HG02763 (cell line): ENCODE results near the gene SPRR4.

Experiments
- ATAC-seq: cut with Tn5 transposase; IDR thresholded peaks from one replicate; pipeline ENCODE4 v1.9.1; 2021; ENCODE audit warnings: mild to moderate bottlenecking, moderate library complexity; ENCODE audit not compliant: unreplicated experiment

Gene SPRR4, protein sequence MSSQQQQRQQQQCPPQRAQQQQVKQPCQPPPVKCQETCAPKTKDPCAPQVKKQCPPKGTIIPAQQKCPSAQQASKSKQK

DNA sequence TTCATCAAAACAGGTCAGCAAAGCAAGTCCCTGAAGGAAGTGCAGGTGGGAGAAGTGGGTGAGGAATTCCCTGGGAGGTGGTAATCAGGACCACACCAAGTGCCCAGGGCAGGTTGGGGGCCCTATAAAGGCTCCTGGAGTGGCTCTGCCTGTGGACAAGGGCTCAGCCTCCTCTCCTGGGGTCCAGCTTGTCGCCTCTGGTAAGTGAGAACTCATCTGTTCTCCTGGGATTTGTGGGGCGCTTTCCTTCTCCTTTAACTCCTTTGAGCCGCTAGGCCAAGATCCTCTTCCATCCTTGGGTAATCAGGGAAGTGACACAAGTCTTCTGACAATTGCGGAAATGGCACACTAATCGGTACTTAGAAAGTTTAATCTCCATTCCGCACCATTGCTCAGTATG, at the start of gene SPRR4:
SPRR4 (plus strand) TSS at position 154 of the 400 bp plus-strand sequence. CDS start 1,243 bp downstream, outside the sequence.
- no peak for ATAC-seq

DNA sequence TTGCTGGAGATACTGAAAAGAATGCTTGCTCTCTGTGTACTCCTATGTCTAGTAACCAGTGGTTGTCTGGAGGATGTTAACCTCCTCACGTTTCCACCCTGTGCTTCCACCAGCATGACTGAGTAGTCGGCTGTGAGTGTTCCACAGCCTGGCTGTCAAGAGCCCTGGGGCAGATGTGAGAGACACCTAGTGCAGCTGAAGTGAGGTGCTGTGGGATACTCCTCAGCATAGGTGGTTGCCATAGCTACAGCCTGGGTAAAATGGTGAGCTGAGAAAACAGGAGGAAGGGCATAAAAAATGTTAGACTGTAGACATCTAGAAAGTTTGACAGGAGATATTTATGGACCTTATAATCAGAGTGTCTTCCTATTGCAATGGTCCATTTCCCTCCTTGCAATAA, 46.3 kb upstream of the SPRR4 start:
- ATAC-seq = no peak

DNA sequence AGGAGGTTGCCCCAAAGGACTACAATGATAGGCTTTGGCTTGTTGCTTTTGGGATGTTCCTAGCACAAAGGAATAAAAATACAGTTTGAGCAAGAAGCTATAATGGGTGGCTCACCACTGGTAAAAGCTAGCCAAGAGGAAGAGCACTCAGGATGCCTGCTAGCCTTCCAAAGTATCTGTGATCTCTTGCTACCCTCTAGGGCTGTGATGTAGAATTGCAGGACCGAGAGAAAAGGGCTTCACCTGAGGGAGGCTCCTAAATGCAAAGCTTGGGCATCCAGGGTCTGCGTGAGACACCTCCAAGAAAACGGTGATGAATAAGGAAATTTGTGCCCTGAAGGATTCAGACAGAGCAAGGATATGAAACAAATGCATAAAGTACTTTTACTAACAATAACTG, 44.4 kb upstream of the SPRR4 start:
- no peak for ATAC-seq

DNA sequence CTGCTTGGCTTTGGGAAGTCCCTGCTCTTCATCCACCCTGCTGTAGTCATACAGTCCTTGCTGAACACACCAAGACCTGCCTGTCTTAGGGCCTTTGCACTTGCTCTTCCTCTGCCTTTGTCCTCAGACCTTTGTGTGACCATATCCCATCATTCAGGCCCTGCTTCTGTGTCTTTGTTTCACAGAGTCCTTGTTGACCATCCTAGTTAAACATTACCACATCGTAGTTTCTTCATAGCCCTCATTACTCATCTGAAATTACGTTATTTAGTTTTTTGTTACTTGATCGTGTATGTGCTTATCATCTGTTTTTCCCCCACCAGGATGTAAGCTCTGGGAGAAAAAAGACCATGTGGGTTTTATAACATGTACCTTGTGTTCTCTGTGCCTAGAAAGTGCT, 41.8 kb upstream of the SPRR4 start:
- ATAC-seq = no peak

DNA sequence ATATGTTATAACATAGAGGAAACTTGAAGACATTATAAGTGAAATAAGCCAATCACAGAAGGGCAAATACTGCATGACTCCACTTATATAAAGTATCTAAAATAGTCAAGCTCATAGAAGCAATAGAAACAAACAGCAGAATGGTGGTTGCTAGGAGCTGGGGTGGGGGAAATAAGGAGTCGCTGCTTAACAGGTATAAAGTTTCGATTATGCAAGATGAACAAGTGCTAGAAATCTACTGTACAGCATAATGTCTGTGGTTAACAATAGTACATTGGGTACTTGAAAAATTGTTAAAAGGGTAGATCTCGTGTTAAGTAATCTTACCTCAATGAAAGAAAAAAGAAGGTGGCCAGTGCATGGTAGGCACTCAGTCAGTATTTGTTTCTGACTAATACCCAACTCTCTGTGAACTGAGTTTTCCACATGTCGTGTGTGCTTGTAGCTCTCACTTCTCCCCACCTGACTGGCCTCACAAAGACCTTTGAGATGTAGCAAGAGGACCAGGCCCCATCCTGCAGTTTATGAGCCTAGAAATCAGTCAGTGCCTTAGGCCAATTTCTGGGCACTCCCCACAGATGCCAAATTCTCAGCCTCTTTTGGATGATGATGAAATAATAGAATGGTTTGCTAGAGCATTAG, 38.2 kb upstream of the SPRR4 start:
- no peak for ATAC-seq

DNA sequence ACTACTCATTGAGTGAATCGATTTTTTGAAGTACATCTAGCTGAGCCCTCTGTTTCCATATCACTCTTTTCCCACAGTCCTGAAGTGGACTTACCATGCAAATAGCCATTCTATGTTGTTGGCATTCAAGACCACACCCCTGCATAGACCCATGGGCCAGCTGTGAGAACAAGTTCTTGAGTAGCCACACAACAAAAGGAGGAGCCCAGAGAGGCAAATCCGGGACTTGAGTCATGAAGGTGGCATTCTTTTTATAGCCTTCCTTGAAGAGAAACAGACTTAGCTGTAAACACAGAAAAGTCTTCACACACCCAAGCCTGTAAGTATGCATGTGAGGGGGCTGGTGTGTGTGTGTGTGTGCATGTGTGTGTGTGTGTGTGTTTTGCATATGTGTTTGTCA, 37.3 kb upstream of the SPRR4 start:
- no peak for ATAC-seq

DNA sequence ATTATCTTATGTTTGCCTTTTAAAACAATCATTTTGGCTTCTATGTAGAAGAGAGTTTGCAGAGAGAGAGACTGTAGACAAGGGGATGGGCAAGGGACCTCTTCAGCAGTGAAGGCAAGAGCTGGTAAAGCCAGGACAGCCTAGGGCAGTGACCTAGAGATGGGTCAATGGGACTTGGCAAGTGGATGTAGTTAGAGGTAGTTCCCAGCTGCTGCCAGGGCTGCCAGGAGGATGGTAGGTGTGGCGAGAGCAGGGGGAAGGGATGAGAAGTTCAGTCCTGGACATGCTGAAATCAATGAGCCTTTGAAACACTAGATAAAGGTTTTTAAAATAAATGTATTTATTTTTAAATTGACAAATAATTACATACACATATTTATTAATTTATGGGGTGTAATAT, 29.8 kb upstream of the SPRR4 start:
- ATAC-seq = no peak

DNA sequence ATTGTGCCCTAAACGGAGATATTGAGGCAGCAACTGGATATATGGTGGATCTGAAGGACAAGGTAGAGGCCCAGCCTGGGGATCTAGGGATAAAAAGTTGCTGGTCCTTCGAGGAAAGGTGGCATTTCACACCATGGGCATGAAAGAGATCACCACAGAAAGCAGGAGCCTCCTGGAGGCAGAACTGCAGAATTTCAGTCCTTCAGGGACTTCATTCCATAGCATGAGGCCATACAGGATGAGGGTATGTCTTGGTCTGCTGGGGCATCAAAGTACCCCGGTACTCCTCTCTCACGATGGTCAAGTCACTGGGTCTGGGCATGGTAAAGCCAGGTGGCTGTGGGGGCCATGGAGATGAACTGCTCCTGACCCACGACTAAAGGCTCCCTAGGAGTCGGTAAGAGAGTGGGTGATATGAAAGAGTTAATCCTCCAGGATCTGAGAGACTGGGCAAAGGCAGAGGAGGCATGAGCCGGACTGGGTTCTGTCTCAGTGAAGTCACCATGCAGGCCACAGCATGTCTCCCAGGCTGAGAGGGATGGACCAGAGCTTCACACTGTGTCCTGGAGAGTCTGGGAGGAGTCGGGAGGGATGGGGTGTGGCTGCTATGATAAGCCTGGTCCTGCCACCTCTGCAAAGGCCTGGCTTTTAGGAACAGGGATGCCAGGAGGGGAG, 29.3 kb upstream of the SPRR4 start:
- no peak for ATAC-seq

DNA sequence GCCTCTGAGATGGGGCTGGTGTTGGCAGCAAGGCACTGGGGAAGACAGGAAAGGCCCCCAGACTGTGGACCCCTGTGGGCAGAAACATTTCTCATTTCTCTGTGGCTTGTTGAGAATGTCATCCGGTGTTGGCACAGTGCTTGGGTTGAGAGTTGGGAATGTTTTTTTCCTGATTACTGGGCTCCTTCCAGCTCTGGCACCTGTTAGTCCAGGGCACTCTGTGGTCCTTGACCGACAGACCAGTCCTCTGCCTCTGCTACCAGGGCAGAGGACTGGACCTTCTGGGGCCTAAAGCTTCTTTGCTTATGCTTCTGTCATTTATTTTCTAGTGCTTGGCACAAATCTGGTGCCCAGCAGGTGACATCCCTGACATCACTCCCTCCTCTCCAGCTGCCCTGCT, 28.3 kb upstream of the SPRR4 start:
- no peak for ATAC-seq

DNA sequence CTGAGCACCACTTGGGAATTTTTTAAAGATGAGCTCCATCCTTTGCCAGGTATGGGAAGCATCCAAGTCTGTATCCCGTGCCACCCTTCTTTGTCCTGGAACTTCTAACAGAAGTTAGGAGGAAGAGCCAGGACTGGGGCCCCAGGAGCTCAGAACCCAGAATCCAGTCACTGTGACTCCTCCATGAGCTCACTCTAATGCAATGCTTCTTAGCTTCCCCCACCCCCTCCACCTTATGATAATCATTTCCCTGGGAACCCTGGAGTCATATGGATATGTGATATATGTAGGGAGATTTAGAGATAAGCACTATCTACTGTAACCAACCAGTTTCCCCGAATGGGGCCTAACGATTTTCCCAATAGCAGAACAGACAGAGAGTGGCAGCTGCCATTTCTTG, 24.2 kb upstream of the SPRR4 start:
- no peak for ATAC-seq

DNA sequence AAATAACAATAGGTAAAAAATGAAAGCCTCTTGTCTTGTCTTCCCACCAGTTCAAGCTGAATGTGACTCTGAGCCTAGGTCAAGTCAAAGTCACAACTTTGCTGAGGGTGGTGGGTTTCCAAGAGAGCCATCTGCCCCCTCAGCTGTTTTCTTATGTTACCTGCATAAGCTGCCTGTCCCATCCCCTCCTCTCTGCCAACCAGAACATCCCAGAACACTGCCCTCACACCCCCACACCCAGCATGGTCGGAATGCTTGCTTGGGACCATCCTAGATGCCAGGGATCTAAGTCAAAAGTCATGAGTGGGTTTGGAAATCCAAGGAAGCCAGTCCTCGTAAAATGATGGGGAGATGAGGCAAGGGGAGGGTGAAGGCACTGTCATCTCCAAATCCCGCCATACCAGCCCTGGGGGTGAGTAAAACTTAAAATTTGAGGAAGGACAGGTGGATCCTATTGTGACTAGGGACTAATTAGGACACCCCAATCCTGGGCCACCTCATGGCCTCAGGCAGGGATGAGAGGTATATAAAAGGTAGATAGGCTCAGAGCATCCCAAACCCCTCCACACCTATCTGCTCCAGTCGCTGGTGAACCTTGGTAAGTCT, 23.7 kb upstream of the SPRR4 start, which contains the start of gene SPRR5:
SPRR5 (plus strand) TSS at position 556 of the 606 bp plus-strand sequence. CDS start 1,349 bp downstream, outside the sequence.
- ATAC-seq = no peak

DNA sequence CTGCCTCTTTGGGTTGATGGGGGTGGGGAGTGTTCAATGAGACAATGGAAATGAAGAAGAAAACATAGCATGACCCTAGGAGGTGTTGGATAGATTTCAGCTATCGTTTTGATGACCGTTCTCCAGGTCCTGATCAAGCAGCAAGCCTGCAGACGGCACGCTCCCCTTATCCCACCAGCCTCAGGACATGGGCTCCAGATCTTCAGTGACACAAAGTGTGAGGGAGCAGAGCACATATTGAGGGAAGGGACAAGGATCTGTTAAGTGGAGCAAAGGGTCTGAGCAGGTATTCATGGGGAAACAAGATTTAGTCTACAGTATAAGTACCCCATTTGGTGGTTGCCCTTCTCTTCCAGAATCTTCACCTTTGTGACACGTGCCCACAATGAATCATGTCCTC, 18.7 kb upstream of the SPRR4 start:
- no peak for ATAC-seq

DNA sequence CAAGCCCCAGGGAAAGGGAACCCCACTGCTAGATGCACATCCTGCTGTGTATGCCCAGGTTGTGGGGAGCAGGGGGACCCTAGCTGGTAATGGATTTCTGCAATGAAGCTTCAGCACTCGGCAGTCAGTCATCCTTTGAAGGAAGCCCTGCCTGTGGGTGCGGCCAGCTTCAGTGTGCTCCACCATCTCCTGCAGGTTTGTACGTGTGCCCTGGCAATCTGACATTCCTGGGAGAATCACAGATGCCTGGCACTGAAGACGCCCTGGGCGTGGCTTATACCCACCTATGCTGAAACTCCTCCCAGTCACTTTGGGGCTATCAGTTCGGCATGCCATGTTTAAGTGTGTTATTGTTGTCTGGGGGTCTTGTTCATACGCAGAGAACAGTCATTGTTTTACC, 16.7 kb upstream of the SPRR4 start:
- no peak for ATAC-seq

DNA sequence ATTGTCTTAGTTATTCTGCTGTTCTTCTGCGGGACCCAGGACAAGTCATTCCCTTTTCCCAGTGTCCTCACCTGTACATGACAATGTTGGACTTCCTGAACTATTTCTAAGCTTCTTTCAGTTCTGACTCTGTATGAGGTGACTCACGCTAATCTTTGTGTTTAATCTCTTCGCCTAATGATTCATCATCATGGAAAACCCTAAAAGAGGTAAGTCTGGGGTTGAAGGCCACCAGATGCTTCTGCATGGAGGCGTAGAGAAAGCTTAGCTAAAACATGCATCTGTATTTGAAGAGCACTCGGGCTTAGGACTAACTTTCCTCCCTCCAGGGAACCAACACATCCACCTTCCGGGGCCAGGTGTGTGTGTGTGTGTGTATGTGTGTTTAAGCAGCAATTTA, 16.0 kb upstream of the SPRR4 start:
- no peak for ATAC-seq

DNA sequence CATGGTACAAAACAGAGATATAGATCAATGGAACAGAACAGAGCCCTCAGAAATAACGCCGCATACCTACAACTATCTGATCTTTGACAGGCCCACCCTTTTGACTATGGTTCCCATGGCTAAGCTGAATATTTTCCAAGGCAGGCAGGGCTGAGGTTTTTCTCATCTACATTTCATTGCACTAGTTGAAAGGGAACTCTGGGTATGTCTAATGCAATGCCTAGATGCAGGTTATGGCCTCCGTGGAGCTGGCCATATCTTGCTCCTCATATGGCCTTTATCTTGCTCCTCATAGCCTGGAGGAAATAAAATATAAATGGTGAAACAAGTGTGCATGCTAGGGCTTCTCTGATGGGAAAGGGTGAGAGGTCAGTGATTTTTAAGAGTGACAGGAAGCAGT, 12.9 kb upstream of the SPRR4 start:
- ATAC-seq = no peak

DNA sequence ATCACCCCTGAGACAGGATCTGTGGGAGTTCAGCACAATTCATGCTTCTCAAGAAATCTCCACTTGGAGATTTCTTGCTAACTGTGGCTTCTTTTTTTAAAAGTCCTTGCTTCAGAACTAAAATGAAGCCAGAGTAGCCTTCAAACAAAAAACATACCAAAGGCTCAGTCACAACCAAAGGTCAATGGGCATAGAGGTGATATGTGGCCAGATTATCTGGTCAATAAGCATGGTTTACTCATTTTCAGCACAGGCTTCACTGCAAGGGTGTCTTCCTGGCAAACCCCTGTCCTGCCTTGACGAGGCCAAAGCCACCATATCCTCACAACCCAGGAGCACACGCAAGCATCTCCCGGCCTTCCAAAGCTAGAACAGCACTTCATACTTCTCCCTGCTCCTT, 11.2 kb upstream of the SPRR4 start:
- no peak for ATAC-seq

DNA sequence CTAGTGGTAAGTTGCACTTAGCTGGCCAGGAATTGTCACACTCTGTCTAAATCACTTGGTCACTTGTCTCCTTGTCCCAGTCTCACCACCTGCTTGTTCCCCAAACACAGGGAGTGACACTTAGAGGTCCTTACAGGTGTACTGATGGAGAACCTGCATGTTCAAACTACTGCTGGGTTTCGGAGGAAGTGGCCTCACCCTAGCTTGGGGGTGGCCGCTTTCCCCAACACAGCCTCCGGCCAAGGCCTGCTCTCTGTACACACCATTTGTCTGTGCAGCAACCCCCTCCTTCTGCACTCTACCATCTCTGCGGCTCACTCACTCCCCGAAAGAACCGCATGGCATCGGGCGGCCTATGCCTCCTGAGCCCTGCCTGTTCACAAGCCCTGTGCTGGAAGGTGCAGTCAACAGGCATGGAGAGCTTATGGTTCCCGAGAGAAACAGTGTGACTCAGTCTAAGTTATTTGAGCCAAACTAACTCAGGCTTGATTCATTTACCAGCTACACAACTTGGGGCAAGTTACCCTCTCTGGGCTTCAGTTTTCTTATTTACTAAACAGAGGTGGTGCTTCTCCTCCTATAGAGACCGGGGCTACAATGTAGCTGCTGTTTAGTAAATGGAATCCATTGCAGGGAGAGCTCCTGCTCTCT, 10.5 kb upstream of the SPRR4 start:
- no peak for ATAC-seq

DNA sequence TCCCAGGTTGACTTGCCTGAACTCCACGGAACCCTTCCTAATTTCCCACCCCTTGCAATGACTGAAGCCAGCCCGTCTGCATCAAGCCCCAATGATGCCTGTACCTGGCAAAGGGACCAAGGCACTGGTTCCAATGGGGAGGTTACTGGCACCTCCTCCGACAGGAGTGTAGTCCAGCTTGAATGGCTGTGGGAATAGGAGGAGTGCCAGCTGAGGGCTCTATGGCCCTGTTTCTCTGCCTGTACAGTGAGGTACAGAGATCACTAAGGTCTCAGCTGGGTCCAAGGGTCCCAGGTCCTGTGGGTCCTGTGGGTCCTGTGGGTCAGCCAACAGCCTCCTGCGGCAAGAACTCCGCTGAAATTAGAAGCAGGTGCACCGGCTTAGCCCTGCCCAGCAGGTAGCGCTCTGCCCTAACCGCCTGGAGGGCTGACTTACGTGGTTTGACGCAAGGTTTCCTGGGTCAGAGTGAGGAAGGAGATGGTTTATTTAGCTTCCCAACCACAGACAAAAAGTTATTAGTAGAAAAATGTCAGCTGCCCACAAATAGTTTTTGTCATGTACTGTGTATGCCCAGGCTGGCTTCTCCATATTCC, 9.9 kb upstream of the SPRR4 start:
- no peak for ATAC-seq

DNA sequence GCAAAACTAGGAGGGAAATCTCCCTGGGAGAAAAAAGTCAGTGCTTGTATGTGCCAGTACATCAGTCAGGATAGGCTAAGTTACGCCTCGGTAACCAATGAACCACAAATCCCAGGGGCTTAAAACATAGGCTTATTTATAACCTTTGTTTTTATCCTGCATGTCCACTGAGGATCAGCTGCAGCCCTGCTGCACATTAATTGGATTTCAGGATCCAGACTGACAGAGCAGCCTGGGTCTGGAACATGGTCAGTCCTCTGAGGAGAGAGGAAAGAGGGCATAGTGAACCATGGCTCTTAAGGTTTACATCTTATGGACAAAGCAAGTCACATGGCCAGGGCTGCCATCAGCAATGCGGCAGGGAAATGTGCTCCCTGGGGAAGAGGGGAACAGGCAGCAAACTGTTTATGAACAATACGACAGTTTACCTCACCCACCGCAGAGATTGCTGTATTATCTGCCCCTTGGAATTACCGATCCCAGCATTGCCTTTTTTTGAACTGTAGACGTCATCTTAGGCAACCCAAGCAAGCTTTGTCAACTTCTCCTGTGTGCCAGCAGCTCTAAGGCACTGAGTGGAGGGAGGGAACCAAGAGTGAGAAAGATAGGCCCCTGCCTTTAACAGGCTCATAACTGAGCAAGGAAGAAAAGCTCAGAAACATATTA, 9.1 kb upstream of the SPRR4 start:
- ATAC-seq = no peak

DNA sequence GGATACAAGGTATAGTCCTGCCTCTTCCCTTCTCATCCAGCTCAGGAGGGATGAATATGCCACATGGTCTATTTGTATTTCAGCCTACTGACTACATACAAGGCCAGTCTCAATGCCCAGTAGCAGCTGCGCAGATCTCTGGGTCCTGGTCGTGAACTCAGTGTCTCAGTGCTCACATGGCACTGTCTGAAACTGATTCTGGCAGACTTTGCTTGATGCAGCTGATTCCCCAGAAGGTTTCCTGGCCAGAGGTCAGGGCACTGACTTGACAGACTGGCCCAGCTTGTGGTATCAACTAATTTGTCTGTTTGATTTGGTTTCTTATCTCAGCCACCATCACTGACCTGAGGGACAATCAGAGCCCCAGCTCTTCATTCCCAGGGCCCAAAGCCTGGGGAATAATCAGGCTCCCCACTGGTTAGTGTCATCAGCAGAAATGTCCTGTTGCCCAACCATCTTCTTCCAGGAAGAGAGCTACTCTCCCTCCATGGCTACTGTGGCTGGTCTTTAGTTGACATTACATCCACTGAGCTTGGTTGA, 7.5 kb upstream of the SPRR4 start:
- no peak for ATAC-seq
